HCT116 (cell line): ENCODE measurements around the gene EFHD1.

ENCODE experiments used
- CEBPB ChIP-seq: IDR thresholded peaks from 2 replicates; pipeline ENCODE4 v1.6.1; 2012; ENCODE audit warnings: low read depth
- CTCF ChIP-seq, 3 experiments: fragments of 200-600 bp in 1 of 3; sonication (generic) in 1 of 3; IDR thresholded peaks in 2 of 3; conservative IDR thresholded peaks in 1 of 3; 2 replicates each; pipeline ENCODE4 v1.5.1; 2012 to 2017; ENCODE audit warnings: low read depth in 2 of 3, low read length in 2 of 3, antibody characterized with exemption in 1 of 3, borderline replicate concordance in 1 of 3, control low read depth in 1 of 3, mild to moderate bottlenecking in 1 of 3, mixed read lengths in 1 of 3, mixed run types in 1 of 3, moderate library complexity in 1 of 3; ENCODE audit not compliant: insufficient read depth in 1 of 3
- ELF1 ChIP-seq: IDR thresholded peaks from 2 replicates; pipeline ENCODE4 v1.6.1; 2012; ENCODE audit warnings: low read depth, borderline replicate concordance
- EZH2phosphoT487 ChIP-seq: fragments of 200-600 bp; IDR thresholded peaks from 2 replicates; pipeline ENCODE4 v1.6.1; 2018; ENCODE audit warnings: antibody characterized with exemption, borderline replicate concordance
- FOSL1 ChIP-seq: IDR thresholded peaks from 2 replicates; pipeline ENCODE4 v1.6.1; 2012; ENCODE audit warnings: low read depth
- JUND ChIP-seq: IDR thresholded peaks from 2 replicates; pipeline ENCODE4 v1.6.1; 2012
- POLR2A ChIP-seq: IDR thresholded peaks from 2 replicates; pipeline ENCODE4 v1.7.0; 2011; ENCODE audit warnings: borderline replicate concordance; ENCODE audit not compliant: insufficient read depth, insufficient read length; ENCODE audit errors: extremely low read depth
- POLR2AphosphoS5 ChIP-seq: IDR thresholded peaks from 2 replicates; pipeline ENCODE4 v1.6.1; 2011; ENCODE audit warnings: mild to moderate bottlenecking, low read depth, low read length, moderate library complexity
- SP1 ChIP-seq: IDR thresholded peaks from 2 replicates; pipeline ENCODE4 v1.6.1; 2012; ENCODE audit warnings: low read depth
- YY1 ChIP-seq: IDR thresholded peaks from 2 replicates; pipeline ENCODE4 v1.6.1; 2011; ENCODE audit warnings: low read length, low read depth, moderate library complexity, mild to moderate bottlenecking; ENCODE audit not compliant: insufficient replicate concordance; ENCODE audit errors: extremely low read depth
- TF ChIP-seq, protein P1 (sequence below): IDR thresholded peaks from 2 replicates; pipeline ENCODE4 v1.6.1; 2012
- TF ChIP-seq, protein P2 (sequence below): IDR thresholded peaks from 2 replicates; pipeline ENCODE4 v1.6.1; 2012; ENCODE audit warnings: low read depth

- TF ChIP-seq ELF1 = no peak
- TF ChIP-seq POLR2A = no peak
- no peak for TF ChIP-seq CTCF (IDR thresholded peaks at IDR 0.05 in 2 of 3, conservative IDR thresholded peaks at IDR 0.05 in 1 of 3; ENCODE audit: borderline replicate concordance in 1 of 3, insufficient read depth in 1 of 3, low read depth in 2 of 3, low read length in 2 of 3)
- no peak for TF ChIP-seq SP1
- TF ChIP-seq POLR2AphosphoS5 = no peak
- no peak for TF ChIP-seq YY1
- TF ChIP-seq JUND = no peak
- TF ChIP-seq EZH2phosphoT487 = no peak
- TF ChIP-seq CEBPB = no peak
- TF ChIP-seq, protein P1, sequence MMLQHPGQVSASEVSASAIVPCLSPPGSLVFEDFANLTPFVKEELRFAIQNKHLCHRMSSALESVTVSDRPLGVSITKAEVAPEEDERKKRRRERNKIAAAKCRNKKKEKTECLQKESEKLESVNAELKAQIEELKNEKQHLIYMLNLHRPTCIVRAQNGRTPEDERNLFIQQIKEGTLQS = no peak
- TF ChIP-seq FOSL1 = no peak
- TF ChIP-seq, protein P2, sequence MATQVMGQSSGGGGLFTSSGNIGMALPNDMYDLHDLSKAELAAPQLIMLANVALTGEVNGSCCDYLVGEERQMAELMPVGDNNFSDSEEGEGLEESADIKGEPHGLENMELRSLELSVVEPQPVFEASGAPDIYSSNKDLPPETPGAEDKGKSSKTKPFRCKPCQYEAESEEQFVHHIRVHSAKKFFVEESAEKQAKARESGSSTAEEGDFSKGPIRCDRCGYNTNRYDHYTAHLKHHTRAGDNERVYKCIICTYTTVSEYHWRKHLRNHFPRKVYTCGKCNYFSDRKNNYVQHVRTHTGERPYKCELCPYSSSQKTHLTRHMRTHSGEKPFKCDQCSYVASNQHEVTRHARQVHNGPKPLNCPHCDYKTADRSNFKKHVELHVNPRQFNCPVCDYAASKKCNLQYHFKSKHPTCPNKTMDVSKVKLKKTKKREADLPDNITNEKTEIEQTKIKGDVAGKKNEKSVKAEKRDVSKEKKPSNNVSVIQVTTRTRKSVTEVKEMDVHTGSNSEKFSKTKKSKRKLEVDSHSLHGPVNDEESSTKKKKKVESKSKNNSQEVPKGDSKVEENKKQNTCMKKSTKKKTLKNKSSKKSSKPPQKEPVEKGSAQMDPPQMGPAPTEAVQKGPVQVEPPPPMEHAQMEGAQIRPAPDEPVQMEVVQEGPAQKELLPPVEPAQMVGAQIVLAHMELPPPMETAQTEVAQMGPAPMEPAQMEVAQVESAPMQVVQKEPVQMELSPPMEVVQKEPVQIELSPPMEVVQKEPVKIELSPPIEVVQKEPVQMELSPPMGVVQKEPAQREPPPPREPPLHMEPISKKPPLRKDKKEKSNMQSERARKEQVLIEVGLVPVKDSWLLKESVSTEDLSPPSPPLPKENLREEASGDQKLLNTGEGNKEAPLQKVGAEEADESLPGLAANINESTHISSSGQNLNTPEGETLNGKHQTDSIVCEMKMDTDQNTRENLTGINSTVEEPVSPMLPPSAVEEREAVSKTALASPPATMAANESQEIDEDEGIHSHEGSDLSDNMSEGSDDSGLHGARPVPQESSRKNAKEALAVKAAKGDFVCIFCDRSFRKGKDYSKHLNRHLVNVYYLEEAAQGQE = no peak
Observed at GRCh38 chr2:232588031-232588430, 45.4 kb upstream of the EFHD1 start.
